ENCODE results near the gene LILRA2. TPM values are rescaled to one million over a fixed set of nuclear protein-coding genes. Genes with fewer than 3 reads are reported as not detected.

The LILRA2 gene
- total and polyA plus RNA-seq, 2 of the 8 experiments (the other 6 are each of a cell fraction or from before 2014, with no cell fraction given) = not detected

- TF ChIP-seq GABPA (IDR thresholded peaks at IDR 0.05; ENCODE audit: borderline replicate concordance, insufficient read depth, low read length) (no peak), KDM4A (IDR thresholded peaks at IDR 0.05; ENCODE audit: low read depth, low read length, severe bottlenecking) (no peak), YY1 (IDR thresholded peaks at IDR 0.05; ENCODE audit: low read depth, low read length) (no peak)
These were observed 20.7 kb upstream of the LILRA2 start (continued) for GRCh38 chr19:54552913-54553310.

All from H1 (cell line).